ENCODE measurements around the gene KL. TPM values are rescaled to one million over a fixed set of nuclear protein-coding genes. Genes with fewer than 3 reads are reported as not detected.

The KL gene
- total RNA-seq, 2 donors from 2014 or later, result 0.09 TPM; not detected in 1

DNA sequence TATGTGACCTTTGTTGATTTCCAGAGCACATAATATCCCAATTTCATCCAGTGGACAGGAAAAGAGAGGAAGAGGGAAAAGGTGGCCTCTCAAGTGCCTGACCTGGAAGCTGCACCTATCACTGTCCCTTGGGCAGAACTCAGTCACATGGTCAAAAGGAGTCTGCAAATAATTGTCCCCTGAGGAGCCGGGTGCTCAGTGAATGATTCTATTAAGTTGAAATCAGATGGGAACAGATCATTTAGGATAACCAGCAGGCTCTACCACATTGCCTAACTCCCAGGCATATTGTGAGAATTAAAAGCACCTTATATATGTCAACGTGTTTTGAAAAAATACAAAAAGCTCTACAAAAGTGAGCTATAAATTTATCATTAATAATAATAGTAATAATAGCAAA lies 6.8 kb downstream of the KL start:
- Histone ChIP-seq H3K4me3 (ENCODE audit: low read length) (no peak overlapping the region), H3K4me1 (ENCODE audit: control insufficient read depth, insufficient read depth, low read length) (no peaks in the 10 kb centered on the region), H3K9me3 (ENCODE audit: control insufficient read depth, low read length) (no peaks in the 10 kb centered on the region), H3K27ac (ENCODE audit: low read depth, low read length) (no peak overlapping the region), H3K36me3 (ENCODE audit: control insufficient read depth, insufficient read depth, low read length) (no peaks in the 10 kb centered on the region), H3K9ac (ENCODE audit: extremely low read depth, low read length, poor library complexity, severe bottlenecking) (no peak overlapping the region), H3K27me3 (ENCODE audit: control insufficient read depth, insufficient read depth, low read length, poor library complexity, severe bottlenecking) (peaks cover 18% of the 10 kb centered on the region)
- peaks cover 7% of the 10 kb centered on the region for H3K4me1 Mint-ChIP-seq
- TF ChIP-seq, protein P1, sequence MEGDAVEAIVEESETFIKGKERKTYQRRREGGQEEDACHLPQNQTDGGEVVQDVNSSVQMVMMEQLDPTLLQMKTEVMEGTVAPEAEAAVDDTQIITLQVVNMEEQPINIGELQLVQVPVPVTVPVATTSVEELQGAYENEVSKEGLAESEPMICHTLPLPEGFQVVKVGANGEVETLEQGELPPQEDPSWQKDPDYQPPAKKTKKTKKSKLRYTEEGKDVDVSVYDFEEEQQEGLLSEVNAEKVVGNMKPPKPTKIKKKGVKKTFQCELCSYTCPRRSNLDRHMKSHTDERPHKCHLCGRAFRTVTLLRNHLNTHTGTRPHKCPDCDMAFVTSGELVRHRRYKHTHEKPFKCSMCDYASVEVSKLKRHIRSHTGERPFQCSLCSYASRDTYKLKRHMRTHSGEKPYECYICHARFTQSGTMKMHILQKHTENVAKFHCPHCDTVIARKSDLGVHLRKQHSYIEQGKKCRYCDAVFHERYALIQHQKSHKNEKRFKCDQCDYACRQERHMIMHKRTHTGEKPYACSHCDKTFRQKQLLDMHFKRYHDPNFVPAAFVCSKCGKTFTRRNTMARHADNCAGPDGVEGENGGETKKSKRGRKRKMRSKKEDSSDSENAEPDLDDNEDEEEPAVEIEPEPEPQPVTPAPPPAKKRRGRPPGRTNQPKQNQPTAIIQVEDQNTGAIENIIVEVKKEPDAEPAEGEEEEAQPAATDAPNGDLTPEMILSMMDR (conservative IDR thresholded peaks at IDR 0.05), result no peak
- H3K27me3 Mint-ChIP-seq (ENCODE audit: insufficient read depth), result peaks cover 38% of the 10 kb centered on the region
- H3K4me3 Mint-ChIP-seq, result no peak overlapping the region
- H3K27ac Mint-ChIP-seq, result no peak overlapping the region
- whole genome bisulfite sequencing, 2 experiments (ENCODE audit: insufficient coverage in 1 of 2, insufficient read length in 1 of 2), result 83 to 88% methylated on average over 1 of the region's 2 CpGs
- no peak for DNase-seq
- no peaks in the 10 kb centered on the region for H3K36me3 Mint-ChIP-seq (ENCODE audit: low read depth)
- H3K9me3 Mint-ChIP-seq, result no peaks in the 10 kb centered on the region

DNA sequence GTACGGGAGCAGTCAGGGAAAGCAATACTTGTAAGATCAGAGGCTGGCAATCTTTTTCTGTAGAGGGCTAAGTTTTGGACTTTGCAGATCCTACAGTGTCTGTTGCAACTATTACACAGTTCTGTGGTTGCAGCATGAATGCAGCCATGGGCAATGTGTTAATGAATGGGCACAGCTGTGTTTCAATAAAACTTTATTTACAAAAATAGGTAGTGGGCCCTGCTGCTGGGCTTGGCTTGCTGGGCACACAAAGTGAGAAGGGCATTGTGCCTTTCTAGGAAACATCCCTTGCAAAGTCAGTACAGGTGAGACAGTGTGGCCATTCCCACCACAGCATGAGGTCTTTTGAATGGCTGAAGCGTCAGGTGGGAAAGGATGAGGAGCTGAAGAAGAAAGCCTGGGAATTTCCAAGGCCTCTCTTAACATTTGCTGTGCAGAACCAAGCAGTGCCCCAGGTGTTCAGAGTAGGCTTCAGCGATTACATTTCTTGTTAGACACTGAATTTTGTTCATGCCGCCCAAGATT lies 9.1 kb downstream of the KL start:
- Mint-ChIP-seq H3K4me3 (no peak overlapping the region), H3K9me3 (no peaks in the 10 kb centered on the region), H3K27ac (no peak overlapping the region), H3K27me3 (ENCODE audit: insufficient read depth) (peaks cover 16% of the 10 kb centered on the region), H3K36me3 (ENCODE audit: low read depth) (no peaks in the 10 kb centered on the region), H3K4me1 (peaks cover 2% of the 10 kb centered on the region)
- Histone ChIP-seq H3K9me3 (ENCODE audit: control insufficient read depth, low read length) (no peaks in the 10 kb centered on the region), H3K4me3 (ENCODE audit: low read length) (no peak overlapping the region), H3K4me1 (ENCODE audit: control insufficient read depth, insufficient read depth, low read length) (no peaks in the 10 kb centered on the region), H3K27ac (ENCODE audit: low read depth, low read length) (no peak overlapping the region), H3K36me3 (ENCODE audit: control insufficient read depth, insufficient read depth, low read length) (no peaks in the 10 kb centered on the region), H3K27me3 (ENCODE audit: control insufficient read depth, insufficient read depth, low read length, poor library complexity, severe bottlenecking) (no peaks in the 10 kb centered on the region), H3K9ac (ENCODE audit: extremely low read depth, low read length, poor library complexity, severe bottlenecking) (no peak overlapping the region)
- DNase-seq, result peak; percentile 82
- TF ChIP-seq, protein P1 (conservative IDR thresholded peaks at IDR 0.05), result no peak
- WGBS, 2 experiments (ENCODE audit: insufficient coverage in 1 of 2, insufficient read length in 1 of 2), result 51 to 58% methylated on average over 4 of the region's 4 CpGs

DNA sequence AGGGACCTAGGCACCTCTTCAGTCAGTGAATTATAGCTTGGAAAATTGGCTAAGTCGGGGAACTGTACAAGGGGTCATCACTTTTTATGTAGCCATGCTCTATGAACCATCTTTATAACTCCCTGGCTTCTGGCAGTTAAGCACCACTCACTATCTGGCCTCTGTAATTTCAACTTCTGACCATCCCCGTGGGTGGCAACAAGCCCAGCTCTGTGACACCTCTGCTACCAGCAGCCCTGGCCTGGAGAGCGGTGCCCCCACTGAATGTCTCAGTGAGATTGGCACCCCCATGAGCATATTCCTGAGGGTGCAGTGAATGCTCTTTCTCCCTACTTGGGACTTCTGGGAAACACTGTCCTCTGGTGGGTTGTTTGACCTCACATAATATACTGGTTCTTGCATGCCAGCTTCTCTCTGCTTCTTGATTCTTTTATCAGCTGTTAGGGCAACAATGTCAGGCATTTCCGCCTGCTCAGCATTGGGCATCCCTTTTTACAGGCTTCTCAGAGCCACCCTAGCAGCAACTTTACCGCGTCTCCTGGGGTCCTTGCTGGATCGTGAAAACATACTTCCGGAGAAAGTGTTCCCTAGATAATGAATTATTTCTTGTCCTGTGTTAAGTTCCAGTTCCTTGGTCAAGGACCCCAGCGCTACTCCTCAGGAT lies 10.4 kb downstream of the KL start:
- Histone ChIP-seq H3K27ac (ENCODE audit: low read depth, low read length) (no peak overlapping the region), H3K27me3 (ENCODE audit: control insufficient read depth, insufficient read depth, low read length, poor library complexity, severe bottlenecking) (no peaks in the 10 kb centered on the region), H3K9ac (ENCODE audit: extremely low read depth, low read length, poor library complexity, severe bottlenecking) (no peak overlapping the region), H3K4me1 (ENCODE audit: control insufficient read depth, insufficient read depth, low read length) (no peaks in the 10 kb centered on the region), H3K4me3 (ENCODE audit: low read length) (no peak overlapping the region), H3K9me3 (ENCODE audit: control insufficient read depth, low read length) (no peaks in the 10 kb centered on the region), H3K36me3 (ENCODE audit: control insufficient read depth, insufficient read depth, low read length) (no peaks in the 10 kb centered on the region)
- H3K27ac Mint-ChIP-seq, result no peak overlapping the region
- 95 to 96% methylated on average over 5 to 9 of the region's 9 CpGs for WGBS, 2 experiments (ENCODE audit: insufficient coverage in 1 of 2, insufficient read length in 1 of 2)
- TF ChIP-seq, protein P1 (conservative IDR thresholded peaks at IDR 0.05), result no peak
- DNase-seq, result no peak
- no peak overlapping the region for H3K4me3 Mint-ChIP-seq
- peaks cover 2% of the 10 kb centered on the region for H3K4me1 Mint-ChIP-seq
- peaks cover 10% of the 10 kb centered on the region for H3K27me3 Mint-ChIP-seq (ENCODE audit: insufficient read depth)
- no peaks in the 10 kb centered on the region for H3K36me3 Mint-ChIP-seq (ENCODE audit: low read depth)
- no peaks in the 10 kb centered on the region for H3K9me3 Mint-ChIP-seq
